PC-9 (cell line): ENCODE measurements around the gene MSH5. TPM values are rescaled to one million over a fixed set of nuclear protein-coding genes. Genes with fewer than 3 reads are reported as not detected.
"Not testable (repeated sequence)": the region's sequence is repeated elsewhere in the genome, so short reads cannot be mapped to it uniquely, and the experiment has no call there.

Experiments
- BruUV-seq: library from RNA; stranded (reverse); fragments of 400-500 nt; replicated peaks from 2 replicates; lab custom pipeline; 2021; lab: Mats Ljungman, UMichigan
- CTCF ChIA-PET: fragments of 300-600 bp; sonication (Branson Sonifier 250); formaldehyde crosslinking; loops from one replicate; lab custom pipeline; 2022; ENCODE audit warnings: antibody characterized with exemption; lab: Charles Lee
- POLR2A ChIA-PET: fragments of 300-600 bp; sonication (Branson Sonifier 250); formaldehyde crosslinking; loops from one replicate; lab custom pipeline; 2022; ENCODE audit warnings: antibody characterized with exemption; ENCODE audit not compliant: unreplicated experiment; lab: Charles Lee
- DNase-seq, 2 experiments: peaks; one replicate each; pipeline versions ENCODE4 v3.0.0 to v3.0.0-alpha.2; 2015 to 2022; ENCODE audit warnings: mixed read lengths in 1 of 2
- H2AFZ ChIP-seq: fragments of 200-600 bp; sonication (generic); 2 replicates; pipeline ENCODE4 v1.8.1; 2017; ENCODE audit warnings: antibody characterized with exemption
- H3F3A ChIP-seq: fragments of 200-600 bp; sonication (generic); 2 replicates; pipeline ENCODE4 v1.8.1; 2017; ENCODE audit warnings: antibody characterized with exemption, mild to moderate bottlenecking, low read depth; ENCODE audit not compliant: insufficient read depth
- H3K27ac ChIP-seq: fragments of 200-600 bp; sonication (generic); 2 replicates; pipeline ENCODE4 v1.6.1; 2016; ENCODE audit warnings: mixed run types
- H3K27me3 ChIP-seq: fragments of 200-600 bp; sonication (generic); 2 replicates; pipeline ENCODE4 v1.6.1; 2016; ENCODE audit warnings: low read depth, mixed run types; ENCODE audit not compliant: insufficient read depth
- H3K36me3 ChIP-seq: fragments of 200-600 bp; sonication (generic); 2 replicates; pipeline ENCODE4 v1.6.1; 2016; ENCODE audit warnings: low read depth, mixed run types
- H3K4me1 ChIP-seq: fragments of 200-600 bp; sonication (generic); replicated peaks from 2 replicates; pipeline ENCODE4 v1.6.1; 2016; ENCODE audit warnings: mixed run types; ENCODE audit not compliant: insufficient read depth
- H3K4me2 ChIP-seq: fragments of 200-600 bp; sonication (generic); 2 replicates; pipeline ENCODE4 v1.6.1; 2017; ENCODE audit warnings: mixed run types
- H3K4me3 ChIP-seq: fragments of 200-600 bp; sonication (generic); 2 replicates; pipeline ENCODE4 v1.6.1; 2016; ENCODE audit warnings: mixed run types
- H3K79me2 ChIP-seq: fragments of 200-600 bp; sonication (generic); 2 replicates; pipeline ENCODE4 v1.6.1; 2017; ENCODE audit warnings: low read depth, mixed run types
- H3K9me2 ChIP-seq: fragments of 200-600 bp; sonication (generic); 2 replicates; pipeline ENCODE4 v1.8.1; 2017; ENCODE audit warnings: mild to moderate bottlenecking; ENCODE audit not compliant: insufficient read depth
- H3K9me3 ChIP-seq: fragments of 200-600 bp; sonication (generic); 2 replicates; pipeline ENCODE4 v1.8.1; 2016; ENCODE audit warnings: low read depth; ENCODE audit not compliant: insufficient read depth
- H4K20me1 ChIP-seq: fragments of 200-600 bp; sonication (generic); 2 replicates; pipeline ENCODE4 v1.8.1; 2017; ENCODE audit not compliant: insufficient read depth
- EZH2 ChIP-seq: fragments of 200-600 bp; sonication (generic); IDR thresholded peaks from 2 replicates; pipeline ENCODE4 v1.8.0; 2017; ENCODE audit warnings: antibody characterized with exemption, low read depth
- intact Hi-C: fragments of 100-400 bp; cut with micrococcal nuclease; formaldehyde crosslinking; loops from one replicate; pipeline ENCODE4 v1.10.0; 2022; ENCODE audit not compliant: unreplicated experiment
- total RNA-seq: library from RNA; stranded (reverse); gene quantifications from 2 replicates; pipeline ENCODE4 v1.2.3, GENCODE V29; 2021
- TF ChIP-seq, protein P1 (sequence below): fragments of 200-600 bp; sonication (generic); conservative IDR thresholded peaks from 2 replicates; pipeline ENCODE4 v1.6.1; 2017; ENCODE audit warnings: mixed run types, antibody characterized with exemption, mild to moderate bottlenecking, moderate library complexity

Gene MSH5
- total RNA-seq, 1 experiment from 2014 or later: 50.0 TPM

GRCh38 chr6:31792090-31792374, 52.2 kb downstream of the MSH5 start:
- Histone ChIP-seq H3K36me3 (peaks cover 15% of the 10 kb centered on the region), H3K27ac (peak overlapping the region; percentile 78), H4K20me1 (no peaks in the 10 kb centered on the region; the same call in 1 of the 2 replicates), H3K79me2 (peaks cover 52% of the 10 kb centered on the region), H3K9me3 (no peaks in the 10 kb centered on the region), H3K4me1 (peaks cover 28% of the 10 kb centered on the region), H3K4me2 (peak overlapping the region; percentile 96), H3K9me2 (no peaks in the 10 kb centered on the region), H3K27me3 (no peaks in the 10 kb centered on the region), H2AFZ (no peak overlapping the region), H3F3A (peaks cover 56% of the 10 kb centered on the region), H3K4me3 (peak overlapping the region; percentile 86)
- ChIA-PET CTCF (no interaction called here), POLR2A (interaction anchor here (0.6 to 0.7 kb wide), 2 partner anchors 45 to 994 kb away, joined by 4 to 6 read pairs; no protein-coding TSS in a partner anchor)
- BruUV-seq: no TSS peak
- no peak for DNase-seq
- TF ChIP-seq EZH2: no peak
- TF ChIP-seq, protein P1, sequence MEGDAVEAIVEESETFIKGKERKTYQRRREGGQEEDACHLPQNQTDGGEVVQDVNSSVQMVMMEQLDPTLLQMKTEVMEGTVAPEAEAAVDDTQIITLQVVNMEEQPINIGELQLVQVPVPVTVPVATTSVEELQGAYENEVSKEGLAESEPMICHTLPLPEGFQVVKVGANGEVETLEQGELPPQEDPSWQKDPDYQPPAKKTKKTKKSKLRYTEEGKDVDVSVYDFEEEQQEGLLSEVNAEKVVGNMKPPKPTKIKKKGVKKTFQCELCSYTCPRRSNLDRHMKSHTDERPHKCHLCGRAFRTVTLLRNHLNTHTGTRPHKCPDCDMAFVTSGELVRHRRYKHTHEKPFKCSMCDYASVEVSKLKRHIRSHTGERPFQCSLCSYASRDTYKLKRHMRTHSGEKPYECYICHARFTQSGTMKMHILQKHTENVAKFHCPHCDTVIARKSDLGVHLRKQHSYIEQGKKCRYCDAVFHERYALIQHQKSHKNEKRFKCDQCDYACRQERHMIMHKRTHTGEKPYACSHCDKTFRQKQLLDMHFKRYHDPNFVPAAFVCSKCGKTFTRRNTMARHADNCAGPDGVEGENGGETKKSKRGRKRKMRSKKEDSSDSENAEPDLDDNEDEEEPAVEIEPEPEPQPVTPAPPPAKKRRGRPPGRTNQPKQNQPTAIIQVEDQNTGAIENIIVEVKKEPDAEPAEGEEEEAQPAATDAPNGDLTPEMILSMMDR: no peak
- intact Hi-C loops: loop anchor here (1.0 to 2.0 kb wide), 3 partner anchors 38 to 71 kb away; partner anchors contain the start of gene NEU1

DNA sequence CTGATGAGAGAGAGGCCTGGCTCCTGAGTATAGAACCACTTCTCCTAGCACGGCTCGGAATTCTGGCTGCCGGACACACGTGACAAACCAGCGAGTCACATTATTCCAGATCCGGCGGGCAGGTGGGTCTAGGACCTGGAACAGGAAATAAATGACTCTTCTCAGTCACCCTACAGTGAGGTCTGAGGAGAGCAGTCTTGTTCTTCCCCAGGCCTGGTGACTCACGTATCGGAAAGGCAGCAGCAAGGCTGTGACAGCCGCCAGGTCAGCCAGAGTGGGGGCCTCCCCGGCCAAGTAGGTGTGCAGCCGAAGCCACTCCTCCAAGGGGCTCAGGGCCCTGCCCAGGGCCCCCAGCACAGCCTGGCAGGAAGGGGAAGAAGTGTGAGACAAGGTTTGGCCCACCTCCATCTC, 53.0 kb downstream of the MSH5 start:
- Histone ChIP-seq H3K9me3 (no peaks in the 10 kb centered on the region), H4K20me1 (no peaks in the 10 kb centered on the region; the same call in 1 of the 2 replicates), H3F3A (peaks cover 59% of the 10 kb centered on the region), H3K4me3 (peak overlapping the region; percentile 86), H3K9me2 (no peaks in the 10 kb centered on the region), H3K79me2 (peaks cover 52% of the 10 kb centered on the region), H3K4me2 (peak overlapping the region; percentile 96), H3K27ac (peak overlapping the region; percentile 78), H3K27me3 (no peaks in the 10 kb centered on the region), H3K4me1 (peaks cover 28% of the 10 kb centered on the region), H3K36me3 (peaks cover 15% of the 10 kb centered on the region), H2AFZ (peak overlapping the region; percentile 58; the same call in 1 of the 2 replicates)
- peak; percentile 76 to 94 for DNase-seq
- TF ChIP-seq, protein P1: no peak
- no peak for TF ChIP-seq EZH2
- POLR2A ChIA-PET: interaction anchor here (0.7 kb wide), 1 partner anchor 46 kb away, joined by 4 read pairs; no protein-coding TSS in a partner anchor
- BruUV-seq: no TSS peak
- CTCF ChIA-PET: no interaction called here
- intact Hi-C loops: loop anchor here (1.0 to 2.0 kb wide), 3 partner anchors 38 to 70 kb away; partner anchors contain the start of gene NEU1

DNA sequence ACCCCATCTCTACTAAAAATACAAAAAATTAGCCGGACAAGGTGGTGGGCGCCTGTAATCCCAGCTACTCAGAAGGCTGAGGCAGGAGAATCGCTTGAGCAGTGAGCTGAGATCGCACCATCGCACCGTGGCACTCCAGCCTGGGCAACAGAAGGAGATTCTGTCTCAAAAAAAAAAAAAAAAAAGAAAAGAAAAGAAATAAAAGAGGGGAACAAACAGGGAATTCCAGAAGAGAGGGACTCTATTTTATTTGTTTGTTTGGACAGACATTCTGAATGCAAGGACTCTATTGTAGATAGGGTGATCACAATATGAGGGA, 54.1 kb downstream of the MSH5 start:
- Histone ChIP-seq H3K4me2 (peak overlapping the region; percentile 96), H3K4me1 (peaks cover 28% of the 10 kb centered on the region), H3K36me3 (peaks cover 14% of the 10 kb centered on the region), H3F3A (peaks cover 66% of the 10 kb centered on the region), H3K27ac (peak overlapping the region; percentile 78), H3K79me2 (peaks cover 52% of the 10 kb centered on the region), H3K4me3 (peak overlapping the region; percentile 86)
- H3K9me3 ChIP-seq, H3K9me2 ChIP-seq, H2AFZ ChIP-seq, BruUV-seq, H4K20me1 ChIP-seq, DNase-seq, POLR2A ChIA-PET, H3K27me3 ChIP-seq: not testable (repeated sequence)
- intact Hi-C loops: loop anchor here (2.0 kb wide), 3 partner anchors 17 to 69 kb away; partner anchors contain the start of genes NEU1 and VWA7
- CTCF ChIA-PET: interaction anchor here (0.7 kb wide), 1 partner anchor 111 kb away, joined by 7 read pairs; no protein-coding TSS in a partner anchor
